Lower lobe of right lung (tissue), 2 donors: ENCODE results near the gene TPCN2. TPM values are rescaled to one million over a fixed set of nuclear protein-coding genes. Genes with fewer than 3 reads are reported as not detected.

ENCODE experiments used
- ATAC-seq, 2 donors: fragments of 200-7000 bp; cut with Tn5 transposase; one replicate each; pipeline ENCODE4 v1.9.1; 2020 to 2022; ENCODE audit warnings: mild to moderate bottlenecking in 2 of 2, moderate library complexity in 2 of 2
- DNase-seq: peaks from one replicate; pipeline ENCODE4 v3.0.0-alpha.2; 2020
- H3K27ac ChIP-seq: fragments of 200-600 bp; one replicate; pipeline ENCODE4 v1.8.0; 2022
- H3K27me3 ChIP-seq: fragments of 200-600 bp; one replicate; pipeline ENCODE4 v1.8.0; 2022; ENCODE audit warnings: low read depth
- H3K36me3 ChIP-seq: fragments of 200-600 bp; one replicate; pipeline ENCODE4 v1.8.0; 2022; ENCODE audit warnings: mild to moderate bottlenecking
- H3K4me1 ChIP-seq: fragments of 200-600 bp; one replicate; pipeline ENCODE4 v1.8.0; 2022
- H3K4me3 ChIP-seq: fragments of 200-600 bp; one replicate; pipeline ENCODE4 v1.8.0; 2022; ENCODE audit warnings: mild to moderate bottlenecking
- H3K9me3 ChIP-seq: fragments of 200-600 bp; one replicate; pipeline ENCODE4 v1.8.0; 2022
- CTCF ChIP-seq: fragments of 200-600 bp; IDR thresholded peaks from one replicate; pipeline ENCODE4 v1.8.0; 2022; ENCODE audit warnings: antibody characterized with exemption, mild to moderate bottlenecking
- intact Hi-C: fragments of 100-400 bp; cut with DNase I; formaldehyde crosslinking; loops from one replicate; pipeline ENCODE4 v1.11.0; 2022
- total RNA-seq: library from RNA; stranded (reverse); fragmentation: NEBNext Ultra II Directional; extraction: Animal tissue kit (Norgen Biotek cat#: 25700); gene quantifications from one replicate; pipeline ENCODE4 v1.2.1, GENCODE V29; 2021
- donor health status: DM: no; HTN: yes; CAD: no; lungs with severe emphysema.

TPCN2 gene
- total RNA-seq, 1 donor from 2014 or later = 18.2 TPM

- DNase-seq = no peak
- no peak for TF ChIP-seq CTCF
- H3K9me3 ChIP-seq = no peaks in the 10 kb centered on the region
Observed at GRCh38 chr11:69017951-69018350, 30.8 kb upstream of the TPCN2 start.

GRCh38 chr11:69018924-69019323 lies 29.8 kb upstream of the TPCN2 start:
- Histone ChIP-seq H3K36me3 (no peaks in the 10 kb centered on the region), H3K27me3 (peaks cover 12% of the 10 kb centered on the region), H3K9me3 (no peaks in the 10 kb centered on the region), H3K4me3 (no peak overlapping the region), H3K4me1 (peaks cover 5% of the 10 kb centered on the region), H3K27ac (no peak overlapping the region)
- DNase-seq (no peak), ATAC-seq (no peak)
- no peak for TF ChIP-seq CTCF
- intact Hi-C loops = no loop called here

More at GRCh38 chr11:69017951-69018350, 30.8 kb upstream of the TPCN2 start:
- Histone ChIP-seq H3K4me3 (no peak overlapping the region), H3K4me1 (peaks cover 14% of the 10 kb centered on the region), H3K27me3 (peaks cover 20% of the 10 kb centered on the region), H3K27ac (no peak overlapping the region), H3K36me3 (no peaks in the 10 kb centered on the region)
- intact Hi-C loops = no loop called here
- no peak for ATAC-seq

GRCh38 chr11:69022260-69022659 lies 26.5 kb upstream of the TPCN2 start:
- H3K4me1 ChIP-seq = peaks cover 3% of the 10 kb centered on the region
- no peak overlapping the region for H3K27ac ChIP-seq
- no peak for ATAC-seq
- no peaks in the 10 kb centered on the region for H3K27me3 ChIP-seq
- intact Hi-C loops = no loop called here
- H3K36me3 ChIP-seq = no peaks in the 10 kb centered on the region
- TF ChIP-seq CTCF = no peak
- DNase-seq = no peak
- no peaks in the 10 kb centered on the region for H3K9me3 ChIP-seq
- H3K4me3 ChIP-seq = no peak overlapping the region

- Histone ChIP-seq H3K4me3 (no peak overlapping the region), H3K27ac (no peak overlapping the region), H3K9me3 (no peaks in the 10 kb centered on the region), H3K27me3 (no peaks in the 10 kb centered on the region), H3K4me1 (peaks cover 15% of the 10 kb centered on the region), H3K36me3 (no peaks in the 10 kb centered on the region)
- DNase-seq (no peak), ATAC-seq (no peak)
- no peak for TF ChIP-seq CTCF
- intact Hi-C loops = no loop called here
Observed at GRCh38 chr11:69024509-69024908, 24.2 kb upstream of the TPCN2 start.

- no peaks in the 10 kb centered on the region for H3K9me3 ChIP-seq
- H3K4me3 ChIP-seq = no peak overlapping the region
- ATAC-seq (peak; percentile 85 to 92), DNase-seq (peak; percentile 77)
- peaks cover 19% of the 10 kb centered on the region for H3K4me1 ChIP-seq
- H3K27ac ChIP-seq = peak overlapping the region; percentile 6
- H3K27me3 ChIP-seq = no peaks in the 10 kb centered on the region
- no peaks in the 10 kb centered on the region for H3K36me3 ChIP-seq
- no peak for TF ChIP-seq CTCF
- intact Hi-C loops = no loop called here
Observed at GRCh38 chr11:69027704-69028372, 20.9 kb upstream of the TPCN2 start.
